Activated CD4-positive, alpha-beta T cell treated with anti-CD3 and anti-CD28 coated beads, Interleukin-2, amount 50 U/mL, for 48 hours (primary cell): ENCODE results near the gene DAB2IP.

Source experiments
- DNase-seq, 2 experiments: peaks; one replicate each; pipeline ENCODE4 v3.0.0-alpha.2; 2020

Gene DAB2IP

GRCh38 chr9:121686930-121687541 lies 35.6 kb downstream of the DAB2IP start:
- DNase-seq: peak; percentile 77 to 81

- no peak for DNase-seq
These were observed 36.8 kb downstream of the DAB2IP start for GRCh38 chr9:121688146-121688680.

- no peak for DNase-seq
These were observed 37.2 kb downstream of the DAB2IP start for GRCh38 chr9:121688681-121689080.

- DNase-seq: no peak
These were observed 38.2 kb downstream of the DAB2IP start for GRCh38 chr9:121689461-121690157.

GRCh38 chr9:121690316-121690715 lies 38.9 kb downstream of the DAB2IP start:
- DNase-seq: no peak

- no peak for DNase-seq
These were observed 39.3 kb downstream of the DAB2IP start for GRCh38 chr9:121690766-121691165.

- DNase-seq: no peak
These were observed 40.5 kb downstream of the DAB2IP start for GRCh38 chr9:121691890-121692289.

- DNase-seq: no peak
These were observed 41.4 kb downstream of the DAB2IP start for GRCh38 chr9:121692606-121693387.

- no peak for DNase-seq
These were observed 41.9 kb downstream of the DAB2IP start for GRCh38 chr9:121693388-121693670.

GRCh38 chr9:121694001-121694400 lies 42.6 kb downstream of the DAB2IP start:
- no peak for DNase-seq

- no peak for DNase-seq
These were observed 43.2 kb downstream of the DAB2IP start for GRCh38 chr9:121694600-121694999.

GRCh38 chr9:121696930-121697329 lies 45.5 kb downstream of the DAB2IP start:
- no peak for DNase-seq

GRCh38 chr9:121698627-121699570 lies 47.5 kb downstream of the DAB2IP start:
- peak; percentile 49 to 64 for DNase-seq

- DNase-seq: no peak
These were observed 48.2 kb downstream of the DAB2IP start for GRCh38 chr9:121699571-121700164.

- DNase-seq: peak; percentile 15 to 27
These were observed 48.9 kb downstream of the DAB2IP start for GRCh38 chr9:121700165-121700831.

GRCh38 chr9:121700832-121701419 lies 49.5 kb downstream of the DAB2IP start:
- no peak for DNase-seq

GRCh38 chr9:121701736-121702261 lies 50.4 kb downstream of the DAB2IP start:
- DNase-seq: no peak

- DNase-seq: no peak
These were observed 51.7 kb downstream of the DAB2IP start for GRCh38 chr9:121703014-121703734.

GRCh38 chr9:121704281-121704680 lies 52.8 kb downstream of the DAB2IP start:
- no peak for DNase-seq

GRCh38 chr9:121706149-121706750 lies 54.8 kb downstream of the DAB2IP start:
- no peak for DNase-seq
